GM13977 (cell line): Measurements from ENCODE around the gene NRXN2.
"Not testable (repeated sequence)": the region's sequence is repeated elsewhere in the genome, so short reads cannot be mapped to it uniquely, and the experiment has no call there.

Source experiments
- DNase-seq: peaks from one replicate; pipeline ENCODE4 v3.0.0; 2012; ENCODE audit warnings: low spot score
- CTCF ChIP-seq: IDR thresholded peaks from 2 replicates; pipeline ENCODE4 v1.5.1; 2012; ENCODE audit warnings: mild to moderate bottlenecking, control low read depth; ENCODE audit not compliant: insufficient read depth; ENCODE audit errors: extremely low read depth, missing control alignments
- in situ Hi-C: fragments of 300-500 bp; cut with MboI; formaldehyde crosslinking; loops from one replicate; pipeline ENCODE4 v1.12.0; 2022; ENCODE audit warnings: low sequenced_read_pairs, low pct_unique_long_range_greater_than_20kb, mixed read lengths, inconsistent platforms; ENCODE audit not compliant: unreplicated experiment

The NRXN2 gene

GRCh38 chr11:64564419-64564818, 158.6 kb downstream of the NRXN2 start:
- in situ Hi-C loops: no loop called here
- no peak for DNase-seq
- no peak for TF ChIP-seq CTCF

GRCh38 chr11:64563966-64564365, 159.0 kb downstream of the NRXN2 start:
- in situ Hi-C loops: no loop called here
- DNase-seq: no peak
- no peak for TF ChIP-seq CTCF

- in situ Hi-C loops: no loop called here
- no peak for DNase-seq
- no peak for TF ChIP-seq CTCF
Measured at GRCh38 chr11:64562723-64563351, 160.2 kb downstream of the NRXN2 start.

GRCh38 chr11:64561984-64562722, 160.8 kb downstream of the NRXN2 start:
- DNase-seq: no peak

GRCh38 chr11:64561429-64561828, 161.6 kb downstream of the NRXN2 start:
- in situ Hi-C loops: not testable (repeated sequence)

More at GRCh38 chr11:64561984-64562722, 160.8 kb downstream of the NRXN2 start:
- no peak for TF ChIP-seq CTCF
- in situ Hi-C loops: no loop called here

GRCh38 chr11:64560941-64561340, 162.1 kb downstream of the NRXN2 start:
- in situ Hi-C loops: no loop called here
- TF ChIP-seq CTCF: no peak
- no peak for DNase-seq

More at GRCh38 chr11:64561429-64561828, 161.6 kb downstream of the NRXN2 start:
- DNase-seq: not testable (repeated sequence)

- in situ Hi-C loops: no loop called here
- no peak for DNase-seq
- no peak for TF ChIP-seq CTCF
Measured at GRCh38 chr11:64560139-64560771, 162.7 kb downstream of the NRXN2 start.
